Hepatocyte (in vitro differentiated cells): ENCODE results near the gene WDR70.

Source experiments
- EZH2phosphoT487 ChIP-seq: fragments of 200-600 bp; sonication (generic); IDR thresholded peaks from one replicate; pipeline ENCODE4 v1.6.1; 2018; ENCODE audit warnings: antibody characterized with exemption, mild to moderate bottlenecking, low read depth, moderate library complexity; ENCODE audit not compliant: unreplicated experiment, severe bottlenecking
- TF ChIP-seq, protein P1 (sequence below): fragments of 200-600 bp; sonication (generic); IDR thresholded peaks from 2 replicates; pipeline ENCODE4 v1.5.1; 2016; ENCODE audit warnings: antibody characterized with exemption, mild to moderate bottlenecking; ENCODE audit not compliant: poor library complexity

DNA sequence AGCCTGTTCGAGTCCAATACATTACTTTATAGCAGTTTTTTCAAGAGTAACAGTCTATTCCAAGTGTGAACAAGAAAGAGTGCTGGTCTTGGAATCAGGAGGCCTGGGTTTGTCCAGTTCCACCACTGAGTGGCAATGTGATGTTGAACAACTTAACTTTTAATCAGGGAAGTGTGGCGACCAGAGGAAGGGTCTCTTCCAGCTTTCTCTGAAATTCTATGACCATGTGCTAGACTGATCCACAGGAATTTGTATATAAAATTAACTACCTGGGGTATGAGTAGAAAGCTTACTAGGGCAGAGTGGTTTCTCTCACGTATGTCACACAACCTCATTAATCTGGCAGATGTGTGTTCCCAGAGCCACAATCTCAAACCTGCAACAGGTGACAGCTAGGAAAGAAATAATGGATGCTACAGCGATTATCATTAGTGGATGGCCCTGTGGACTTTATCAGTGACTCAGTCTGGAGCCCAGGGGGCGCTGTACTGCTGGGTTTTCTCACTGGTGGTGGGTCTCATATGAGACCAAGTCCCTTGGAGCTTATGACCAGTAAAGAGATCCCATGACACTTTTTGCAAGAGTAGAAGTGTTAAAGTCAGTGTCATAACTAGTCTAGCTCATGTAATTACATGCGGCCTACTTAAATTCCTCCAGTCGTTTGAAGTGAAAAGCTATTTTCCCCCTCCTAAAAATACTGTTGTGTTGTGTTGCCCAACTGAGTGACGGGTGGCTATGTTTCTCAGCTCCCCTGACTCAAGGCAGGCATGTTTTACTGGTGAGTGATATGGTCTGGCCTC lies 344.2 kb downstream of the WDR70 start:
- no peak for TF ChIP-seq EZH2phosphoT487
- TF ChIP-seq, protein P1, sequence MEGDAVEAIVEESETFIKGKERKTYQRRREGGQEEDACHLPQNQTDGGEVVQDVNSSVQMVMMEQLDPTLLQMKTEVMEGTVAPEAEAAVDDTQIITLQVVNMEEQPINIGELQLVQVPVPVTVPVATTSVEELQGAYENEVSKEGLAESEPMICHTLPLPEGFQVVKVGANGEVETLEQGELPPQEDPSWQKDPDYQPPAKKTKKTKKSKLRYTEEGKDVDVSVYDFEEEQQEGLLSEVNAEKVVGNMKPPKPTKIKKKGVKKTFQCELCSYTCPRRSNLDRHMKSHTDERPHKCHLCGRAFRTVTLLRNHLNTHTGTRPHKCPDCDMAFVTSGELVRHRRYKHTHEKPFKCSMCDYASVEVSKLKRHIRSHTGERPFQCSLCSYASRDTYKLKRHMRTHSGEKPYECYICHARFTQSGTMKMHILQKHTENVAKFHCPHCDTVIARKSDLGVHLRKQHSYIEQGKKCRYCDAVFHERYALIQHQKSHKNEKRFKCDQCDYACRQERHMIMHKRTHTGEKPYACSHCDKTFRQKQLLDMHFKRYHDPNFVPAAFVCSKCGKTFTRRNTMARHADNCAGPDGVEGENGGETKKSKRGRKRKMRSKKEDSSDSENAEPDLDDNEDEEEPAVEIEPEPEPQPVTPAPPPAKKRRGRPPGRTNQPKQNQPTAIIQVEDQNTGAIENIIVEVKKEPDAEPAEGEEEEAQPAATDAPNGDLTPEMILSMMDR: no peak
